Measurements from ENCODE around the gene GDF2.

DNA sequence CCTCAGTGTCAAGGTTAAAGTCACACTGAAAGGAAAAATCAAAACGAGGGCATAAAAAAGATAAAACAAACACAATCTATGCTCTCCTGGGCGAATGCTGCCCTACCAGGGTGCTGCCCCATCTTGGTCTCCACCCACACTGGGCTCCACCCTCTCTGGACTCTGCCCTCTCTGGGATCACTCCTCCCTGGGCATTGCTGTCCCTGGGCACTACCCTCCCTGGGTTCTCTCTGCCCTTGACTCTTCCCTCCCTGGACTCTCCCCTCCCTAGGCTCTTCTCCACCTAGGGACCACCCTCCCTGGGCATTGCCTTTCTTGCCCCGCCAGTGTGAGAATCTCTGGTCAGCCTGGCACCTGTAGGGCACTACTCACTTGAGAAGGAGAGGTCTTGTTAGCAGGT, 8.6 kb downstream of the GDF2 start:
- TF ChIP-seq, protein P1, sequence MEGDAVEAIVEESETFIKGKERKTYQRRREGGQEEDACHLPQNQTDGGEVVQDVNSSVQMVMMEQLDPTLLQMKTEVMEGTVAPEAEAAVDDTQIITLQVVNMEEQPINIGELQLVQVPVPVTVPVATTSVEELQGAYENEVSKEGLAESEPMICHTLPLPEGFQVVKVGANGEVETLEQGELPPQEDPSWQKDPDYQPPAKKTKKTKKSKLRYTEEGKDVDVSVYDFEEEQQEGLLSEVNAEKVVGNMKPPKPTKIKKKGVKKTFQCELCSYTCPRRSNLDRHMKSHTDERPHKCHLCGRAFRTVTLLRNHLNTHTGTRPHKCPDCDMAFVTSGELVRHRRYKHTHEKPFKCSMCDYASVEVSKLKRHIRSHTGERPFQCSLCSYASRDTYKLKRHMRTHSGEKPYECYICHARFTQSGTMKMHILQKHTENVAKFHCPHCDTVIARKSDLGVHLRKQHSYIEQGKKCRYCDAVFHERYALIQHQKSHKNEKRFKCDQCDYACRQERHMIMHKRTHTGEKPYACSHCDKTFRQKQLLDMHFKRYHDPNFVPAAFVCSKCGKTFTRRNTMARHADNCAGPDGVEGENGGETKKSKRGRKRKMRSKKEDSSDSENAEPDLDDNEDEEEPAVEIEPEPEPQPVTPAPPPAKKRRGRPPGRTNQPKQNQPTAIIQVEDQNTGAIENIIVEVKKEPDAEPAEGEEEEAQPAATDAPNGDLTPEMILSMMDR (conservative IDR thresholded peaks at IDR 0.05; ENCODE audit: low read depth, low read length): no peak
- TF ChIP-seq EZH2 (IDR thresholded peaks at IDR 0.05; ENCODE audit: borderline replicate concordance, low read depth, low read length, poor library complexity, severe bottlenecking): no peak
